Testis (tissue), 3 donors: ENCODE results near the gene KIAA1958. TPM values are rescaled to one million over a fixed set of nuclear protein-coding genes. Genes with fewer than 3 reads are reported as not detected.

Experiments
- DNase-seq: peaks from one replicate; pipeline ENCODE4 v3.0.0-alpha.2; 2019
- H3K27ac ChIP-seq, 2 donors: fragments of 200-600 bp; sonication (generic); one replicate each; pipeline ENCODE4 v1.5.1; 2019
- H3K27me3 ChIP-seq: fragments of 200-600 bp; sonication (generic); one replicate; pipeline ENCODE4 v1.5.1; 2019
- H3K36me3 ChIP-seq: fragments of 200-600 bp; sonication (generic); one replicate; pipeline ENCODE4 v1.5.1; 2017; ENCODE audit warnings: low read depth; ENCODE audit errors: missing control alignments
- H3K4me1 ChIP-seq: fragments of 200-600 bp; sonication (generic); one replicate; pipeline ENCODE4 v1.5.1; 2019
- H3K4me3 ChIP-seq, 2 donors: fragments of 200-600 bp; sonication (generic); one replicate each; pipeline ENCODE4 v1.5.1; 2017 to 2019
- H3K9me3 ChIP-seq: fragments of 200-600 bp; sonication (generic); one replicate; pipeline ENCODE4 v1.5.1; 2017
- POLR2A ChIP-seq: fragments of 450-650 bp; IDR thresholded peaks from one replicate; pipeline ENCODE4 v1.6.1; 2017; ENCODE audit warnings: antibody characterized with exemption, mild to moderate bottlenecking, moderate library complexity
- WGBS, 2 donors: methylation state at CpG; one replicate each; pipeline ENCODE4 v1.1.5; 2018; 5-methylcytosine and 5-hydroxymethylcytosine counted together
- intact Hi-C: fragments of 100-400 bp; cut with DNase I; formaldehyde crosslinking; loops from one replicate; pipeline ENCODE4 v1.15.1; 2023; ENCODE audit warnings: low total_unique reads
- polyA plus RNA-seq: library from polyadenylated mRNA; stranded (reverse); fragments of 350-450 nt; fragmentation: Illumina TruSeq; extraction: RNeasy Lipid Tissue Mini Kit (QIAGEN cat#74804); gene quantifications from one replicate; pipeline ENCODE4 v1.2.3, GENCODE V29; 2014; ENCODE audit warnings: low read depth, low replicate concordance; ENCODE audit not compliant: insufficient read depth
- total RNA-seq, 2 donors: library from RNA; depleted of rRNA; stranded (reverse); fragments of >200 nt; gene quantifications; one replicate each; pipeline ENCODE4 v1.2.3, GENCODE V29; 2016
- TF ChIP-seq, protein P1 (sequence below), 3 experiments: fragments of 450-650 bp in 2 of 3; fragments of 200-600 bp in 1 of 3; sonication (generic) in 1 of 3; IDR thresholded peaks; one replicate each; pipeline ENCODE4 v1.5.1; 2016 to 2019; ENCODE audit warnings: antibody characterized with exemption in 3 of 3, mild to moderate bottlenecking in 2 of 3, moderate library complexity in 1 of 3

KIAA1958 gene
- total and polyA plus RNA-seq, 3 donors from 2014 or later: 14.5 to 74.8 (median 66.5) TPM

DNA sequence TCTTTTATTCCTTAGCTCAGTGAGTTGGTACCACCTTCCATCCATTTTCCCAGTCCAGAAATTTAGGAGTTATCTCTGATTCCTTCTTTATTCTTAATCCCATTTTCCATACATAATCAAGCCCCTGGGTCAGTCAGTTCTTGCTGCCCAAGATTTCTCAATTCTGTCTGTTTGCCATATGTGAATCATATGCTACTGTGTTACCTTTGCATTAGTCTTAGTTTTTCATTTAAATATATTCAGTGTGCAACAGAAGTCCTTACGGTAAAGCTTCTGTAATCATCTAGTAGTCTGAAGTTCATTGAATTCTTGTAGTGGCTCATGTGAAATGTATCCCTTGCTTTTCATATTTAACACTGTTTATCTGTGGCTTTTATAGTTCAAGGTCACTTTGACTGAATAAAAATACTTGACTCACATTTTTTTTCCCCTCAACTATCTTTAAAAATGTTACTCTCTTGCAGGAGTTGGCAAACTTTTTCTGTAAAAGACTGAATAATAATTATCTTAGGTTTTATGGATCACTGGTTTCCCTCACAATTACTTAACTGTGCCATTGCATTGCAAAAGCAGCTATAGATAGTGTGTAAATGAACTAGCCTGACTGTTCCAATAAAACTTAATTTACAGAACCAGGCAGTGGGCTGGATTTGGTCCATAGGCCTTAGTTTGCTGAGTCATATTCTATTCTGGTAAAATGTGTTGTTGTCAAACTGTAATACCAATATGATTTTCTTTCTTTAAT, 6.9 kb downstream of the KIAA1958 start:
- Histone ChIP-seq H3K36me3 (no peaks in the 10 kb centered on the region), H3K27me3 (no peaks in the 10 kb centered on the region), H3K4me3 (no peak overlapping the region), H3K9me3 (no peaks in the 10 kb centered on the region), H3K27ac (peak overlapping the region; percentile 69 to 80), H3K4me1 (peaks cover 47% of the 10 kb centered on the region)
- no peak for DNase-seq
- 26 to 45% methylated on average over 1 of the region's 1 CpG for WGBS, 2 donors
- intact Hi-C loops: no loop called here
- TF ChIP-seq POLR2A: no peak
- TF ChIP-seq, protein P1, sequence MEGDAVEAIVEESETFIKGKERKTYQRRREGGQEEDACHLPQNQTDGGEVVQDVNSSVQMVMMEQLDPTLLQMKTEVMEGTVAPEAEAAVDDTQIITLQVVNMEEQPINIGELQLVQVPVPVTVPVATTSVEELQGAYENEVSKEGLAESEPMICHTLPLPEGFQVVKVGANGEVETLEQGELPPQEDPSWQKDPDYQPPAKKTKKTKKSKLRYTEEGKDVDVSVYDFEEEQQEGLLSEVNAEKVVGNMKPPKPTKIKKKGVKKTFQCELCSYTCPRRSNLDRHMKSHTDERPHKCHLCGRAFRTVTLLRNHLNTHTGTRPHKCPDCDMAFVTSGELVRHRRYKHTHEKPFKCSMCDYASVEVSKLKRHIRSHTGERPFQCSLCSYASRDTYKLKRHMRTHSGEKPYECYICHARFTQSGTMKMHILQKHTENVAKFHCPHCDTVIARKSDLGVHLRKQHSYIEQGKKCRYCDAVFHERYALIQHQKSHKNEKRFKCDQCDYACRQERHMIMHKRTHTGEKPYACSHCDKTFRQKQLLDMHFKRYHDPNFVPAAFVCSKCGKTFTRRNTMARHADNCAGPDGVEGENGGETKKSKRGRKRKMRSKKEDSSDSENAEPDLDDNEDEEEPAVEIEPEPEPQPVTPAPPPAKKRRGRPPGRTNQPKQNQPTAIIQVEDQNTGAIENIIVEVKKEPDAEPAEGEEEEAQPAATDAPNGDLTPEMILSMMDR (IDR thresholded peaks at IDR 0.05): no peak

DNA sequence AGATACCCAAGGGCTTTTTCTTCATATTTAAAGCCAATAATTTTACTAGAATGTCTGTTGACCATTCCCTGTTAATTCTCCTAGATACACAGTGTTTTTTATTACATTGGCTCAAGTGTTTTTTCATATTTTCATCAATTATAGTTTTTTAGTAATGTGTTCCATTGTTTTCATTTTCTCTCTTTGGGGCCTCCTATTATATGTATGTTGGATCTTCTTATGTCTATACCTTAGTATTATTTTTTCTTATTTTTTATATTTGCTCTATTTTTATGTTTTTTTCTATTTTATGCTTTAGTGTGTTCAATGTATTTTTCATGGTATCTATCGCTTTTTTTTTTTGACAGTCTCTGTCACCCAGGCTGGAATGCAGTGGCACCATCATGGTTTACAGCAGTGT, 7.5 kb downstream of the KIAA1958 start:
- Histone ChIP-seq H3K27me3 (no peaks in the 10 kb centered on the region), H3K4me3 (no peak overlapping the region), H3K27ac (peak overlapping the region; percentile 34 to 80), H3K36me3 (no peaks in the 10 kb centered on the region), H3K4me1 (peaks cover 43% of the 10 kb centered on the region), H3K9me3 (no peaks in the 10 kb centered on the region)
- intact Hi-C loops: no loop called here
- TF ChIP-seq, protein P1 (IDR thresholded peaks at IDR 0.05): no peak
- no peak for TF ChIP-seq POLR2A
- no peak for DNase-seq
- 88 to 100% methylated on average over 1 of the region's 1 CpG for WGBS, 2 donors

DNA sequence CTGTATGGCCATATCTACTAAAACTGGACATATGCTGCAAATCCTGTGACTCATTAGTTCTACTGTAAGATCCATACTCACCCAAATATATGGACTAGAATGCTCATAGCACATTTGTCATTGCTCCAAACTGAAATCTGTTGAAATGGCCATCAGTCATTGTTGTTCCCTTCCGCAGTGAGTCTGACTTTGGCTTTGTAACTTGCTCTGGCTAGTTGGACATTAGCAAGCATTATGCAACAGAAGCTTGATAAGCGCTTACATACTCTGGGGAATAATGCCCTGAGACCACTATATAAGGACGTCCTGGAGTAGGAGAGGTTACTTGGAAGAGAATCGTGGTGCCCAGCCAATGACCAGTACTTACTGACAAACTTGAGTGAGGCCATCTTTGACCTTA, 9.0 kb downstream of the KIAA1958 start:
- intact Hi-C loops: no loop called here
- no peaks in the 10 kb centered on the region for H3K27me3 ChIP-seq
- WGBS, 2 donors: 78 to 84% methylated on average over 4 of the region's 4 CpGs
- no peak for DNase-seq
- H3K4me3 ChIP-seq: no peak overlapping the region
- TF ChIP-seq, protein P1 (IDR thresholded peaks at IDR 0.05): no peak
- no peak for TF ChIP-seq POLR2A
- H3K36me3 ChIP-seq: no peaks in the 10 kb centered on the region
- no peaks in the 10 kb centered on the region for H3K9me3 ChIP-seq
- H3K27ac ChIP-seq: peak overlapping the region in 1 of 2 donors; percentile 80
- H3K4me1 ChIP-seq: peaks cover 43% of the 10 kb centered on the region

DNA sequence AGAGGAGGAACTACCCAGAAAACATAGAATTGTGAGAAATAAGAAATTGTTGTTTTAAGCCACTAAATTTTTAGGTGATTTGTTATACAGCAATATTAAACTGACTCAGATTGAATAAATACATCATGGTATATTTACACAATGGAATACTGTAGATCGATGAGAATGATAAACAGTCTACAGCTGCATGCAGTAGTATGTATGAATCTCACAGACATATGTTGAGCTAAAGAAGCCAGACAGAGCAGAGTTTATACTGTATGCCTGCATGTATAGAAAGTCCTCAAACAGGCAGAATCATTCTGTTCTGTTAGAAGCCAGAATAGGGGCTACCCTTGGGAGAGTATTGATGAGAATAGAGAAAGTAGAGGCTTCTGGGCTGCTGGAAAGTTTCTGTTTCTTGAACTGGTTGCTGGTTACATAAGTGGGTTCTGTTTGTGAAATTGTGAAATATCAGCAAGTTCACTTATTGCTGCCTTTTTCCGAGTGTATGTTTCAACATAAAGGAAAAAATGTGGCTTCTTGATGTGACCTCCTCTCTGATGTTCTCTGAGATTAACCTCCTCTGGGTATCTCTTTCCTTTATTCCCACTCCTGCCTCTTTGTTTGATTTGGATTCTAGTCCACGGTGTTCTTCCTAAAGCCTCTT, 9.6 kb downstream of the KIAA1958 start:
- no peaks in the 10 kb centered on the region for H3K9me3 ChIP-seq
- peaks cover 47% of the 10 kb centered on the region for H3K4me1 ChIP-seq
- H3K4me3 ChIP-seq: no peak overlapping the region
- H3K27me3 ChIP-seq: no peaks in the 10 kb centered on the region
- TF ChIP-seq, protein P1 (IDR thresholded peaks at IDR 0.05): no peak
- H3K27ac ChIP-seq: peak overlapping the region; percentile 21 to 80
- intact Hi-C loops: no loop called here
- DNase-seq: no peak
- 58 to 59% methylated on average over 3 of the region's 3 CpGs for WGBS, 2 donors
- H3K36me3 ChIP-seq: no peaks in the 10 kb centered on the region
